K562 (cell line): ENCODE data around the gene AIG1.
"Not testable (repeated sequence)": the region's sequence is repeated elsewhere in the genome, so short reads cannot be mapped to it uniquely, and the experiment has no call there.

ENCODE experiments used
- ARNT ChIP-seq, 2 experiments: fragments of 450-650 bp; IDR thresholded peaks; 2 replicates each; pipeline ENCODE4 v1.6.1; 2016; ENCODE audit warnings: mild to moderate bottlenecking in 1 of 2
- CEBPB ChIP-seq: fragments of 450-650 bp; IDR thresholded peaks from 2 replicates; pipeline ENCODE4 v1.6.1; 2016; ENCODE audit warnings: missing genetic modification characterization, missing compliant biosample characterization
- POLR2A ChIP-seq: fragments of 450-650 bp; conservative IDR thresholded peaks from 2 replicates; pipeline ENCODE4 v1.6.1; 2016
- SIX5 ChIP-seq, 2 experiments: IDR thresholded peaks; 2 replicates each; pipeline ENCODE4 v1.6.1; 2011; ENCODE audit warnings: low read length in 2 of 2, borderline replicate concordance in 1 of 2, low read depth in 1 of 2, mild to moderate bottlenecking in 1 of 2, moderate library complexity in 1 of 2; ENCODE audit not compliant: insufficient read depth in 1 of 2
- TEAD2 ChIP-seq: fragments of 450-650 bp; IDR thresholded peaks from 2 replicates; pipeline ENCODE4 v1.6.1; 2016; ENCODE audit warnings: missing genetic modification characterization, control low read depth, missing compliant biosample characterization

GRCh38 chr6:143020862-143021261 lies 39.8 kb upstream of the AIG1 start:
- not testable (repeated sequence) for TF ChIP-seq POLR2A; ARNT (IDR thresholded peaks at IDR 0.05); SIX5 (IDR thresholded peaks at IDR 0.05; ENCODE audit: borderline replicate concordance in 1 of 2, insufficient read depth in 1 of 2, low read depth in 1 of 2, low read length in 2 of 2); CEBPB (tag); TEAD2
